HG03342 (cell line): ENCODE results near the gene SLC16A6.
"Not testable (repeated sequence)": the region's sequence is repeated elsewhere in the genome, so short reads cannot be mapped to it uniquely, and the experiment has no call there.

Source experiments
- ATAC-seq: cut with Tn5 transposase; IDR thresholded peaks from one replicate; pipeline ENCODE4 v1.9.1; 2021; ENCODE audit warnings: mild to moderate bottlenecking, moderate library complexity; ENCODE audit not compliant: unreplicated experiment

SLC16A6 gene

GRCh38 chr17:68253426-68253825, 37.5 kb downstream of the SLC16A6 start:
- ATAC-seq, result not testable (repeated sequence)

GRCh38 chr17:68249354-68249765, 41.6 kb downstream of the SLC16A6 start:
- ATAC-seq, result no peak

GRCh38 chr17:68248891-68249290, 42.0 kb downstream of the SLC16A6 start:
- ATAC-seq, result no peak

- ATAC-seq, result peak; percentile 35
Observed at GRCh38 chr17:68248199-68248825, 42.6 kb downstream of the SLC16A6 start.

GRCh38 chr17:68247445-68248198, 43.3 kb downstream of the SLC16A6 start, which contains the start of gene AMZ2:
AMZ2 (plus strand) TSS chr17:68248043; CDS start chr17:68250188, 2,145 bp downstream.
- ATAC-seq, result peak; percentile 86

GRCh38 chr17:68246271-68247028, 44.5 kb downstream of the SLC16A6 start:
- no peak for ATAC-seq

GRCh38 chr17:68239632-68240366, 51.1 kb downstream of the SLC16A6 start:
- no peak for ATAC-seq

- no peak for ATAC-seq
Observed at GRCh38 chr17:68238871-68239253, 52.1 kb downstream of the SLC16A6 start.

- peak; percentile 1 for ATAC-seq
Observed at GRCh38 chr17:68238164-68238870, 52.6 kb downstream of the SLC16A6 start.

GRCh38 chr17:68237369-68238163, 53.4 kb downstream of the SLC16A6 start:
- peak; percentile 74 for ATAC-seq

GRCh38 chr17:68235336-68235791, 55.6 kb downstream of the SLC16A6 start:
- not testable (repeated sequence) for ATAC-seq

GRCh38 chr17:68234726-68235335, 56.1 kb downstream of the SLC16A6 start:
- peak; percentile 30 for ATAC-seq

GRCh38 chr17:68232741-68233140, 58.2 kb downstream of the SLC16A6 start:
- ATAC-seq, result not testable (repeated sequence)

- ATAC-seq, result no peak
Observed at GRCh38 chr17:68231541-68231940, 59.4 kb downstream of the SLC16A6 start.

GRCh38 chr17:68231131-68231530, 59.8 kb downstream of the SLC16A6 start:
- ATAC-seq, result not testable (repeated sequence)

- ATAC-seq, result no peak
Observed at GRCh38 chr17:68229619-68230018, 61.3 kb downstream of the SLC16A6 start.

- ATAC-seq, result no peak
Observed at GRCh38 chr17:68228817-68229570, 61.9 kb downstream of the SLC16A6 start.

- not testable (repeated sequence) for ATAC-seq
Observed at GRCh38 chr17:68228039-68228680, 62.8 kb downstream of the SLC16A6 start.
